ENCODE data around the gene ADGRF1. TPM values are rescaled to one million over a fixed set of nuclear protein-coding genes. Genes with fewer than 3 reads are reported as not detected.

The ADGRF1 gene
- total RNA-seq, 4 donors from 2014 or later, result 0.64 to 1.2 TPM; not detected in 2

- H3K27ac ChIP-seq, result no peak overlapping the region
- no peaks in the 10 kb centered on the region for H3K27me3 ChIP-seq
- in situ Hi-C loops (cut with MboI; ENCODE audit: low pct_ligation_motif_present in 1 of 4, low pct_unique_long_range_greater_than_20kb in 1 of 4, low sequenced_read_pairs in 3 of 4) (no loop called here), intact Hi-C loops (cut with DNase I; ENCODE audit: low total_unique reads) (no loop called here)
- H3K9me3 ChIP-seq, result no peaks in the 10 kb centered on the region
- TF ChIP-seq POLR2A (IDR thresholded peaks at IDR 0.05) (no peak), EP300 (IDR thresholded peaks at IDR 0.05; ENCODE audit: low read depth) (no peak), POLR2AphosphoS5 (IDR thresholded peaks at IDR 0.05) (no peak)
- TF ChIP-seq, protein P1, sequence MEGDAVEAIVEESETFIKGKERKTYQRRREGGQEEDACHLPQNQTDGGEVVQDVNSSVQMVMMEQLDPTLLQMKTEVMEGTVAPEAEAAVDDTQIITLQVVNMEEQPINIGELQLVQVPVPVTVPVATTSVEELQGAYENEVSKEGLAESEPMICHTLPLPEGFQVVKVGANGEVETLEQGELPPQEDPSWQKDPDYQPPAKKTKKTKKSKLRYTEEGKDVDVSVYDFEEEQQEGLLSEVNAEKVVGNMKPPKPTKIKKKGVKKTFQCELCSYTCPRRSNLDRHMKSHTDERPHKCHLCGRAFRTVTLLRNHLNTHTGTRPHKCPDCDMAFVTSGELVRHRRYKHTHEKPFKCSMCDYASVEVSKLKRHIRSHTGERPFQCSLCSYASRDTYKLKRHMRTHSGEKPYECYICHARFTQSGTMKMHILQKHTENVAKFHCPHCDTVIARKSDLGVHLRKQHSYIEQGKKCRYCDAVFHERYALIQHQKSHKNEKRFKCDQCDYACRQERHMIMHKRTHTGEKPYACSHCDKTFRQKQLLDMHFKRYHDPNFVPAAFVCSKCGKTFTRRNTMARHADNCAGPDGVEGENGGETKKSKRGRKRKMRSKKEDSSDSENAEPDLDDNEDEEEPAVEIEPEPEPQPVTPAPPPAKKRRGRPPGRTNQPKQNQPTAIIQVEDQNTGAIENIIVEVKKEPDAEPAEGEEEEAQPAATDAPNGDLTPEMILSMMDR (IDR thresholded peaks at IDR 0.05), result no peak
- no peaks in the 10 kb centered on the region for H3K36me3 ChIP-seq
- WGBS, 2 donors (ENCODE audit: low coverage in 1 of 2), result 66 to 77% methylated on average over 2 of the region's 2 CpGs
- peaks cover 0 to 8% (median 0%) of the 10 kb centered on the region in 4 donors for H3K4me1 ChIP-seq
- DNase-seq, result no peak
- no peak overlapping the region for H3K4me3 ChIP-seq
These were observed 22.1 kb upstream of the ADGRF1 start for GRCh38 chr6:47064274-47064673.

DNA sequence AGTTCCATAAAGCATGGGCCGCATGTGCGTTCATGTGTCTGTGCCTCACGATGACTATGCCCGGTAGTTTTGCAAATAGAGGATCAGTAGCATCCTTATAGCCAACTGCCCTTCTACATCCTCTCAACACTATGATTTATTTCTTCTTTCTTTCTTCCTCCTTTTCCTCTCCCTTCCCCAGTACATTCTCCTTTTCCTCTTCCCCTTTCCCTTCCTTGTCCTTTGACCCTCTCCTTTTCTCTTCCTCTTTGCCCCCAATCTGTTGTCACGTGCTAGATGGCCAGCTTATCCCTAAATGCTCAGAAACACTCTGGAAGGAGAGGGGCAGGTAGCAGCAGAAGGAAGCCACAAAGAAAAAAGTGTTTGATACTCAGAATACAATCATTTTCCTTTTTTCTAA is 20.2 kb upstream of the ADGRF1 start:
- 0 to 76% methylated on average over 1 to 5 of the region's 5 CpGs for WGBS, 2 donors (ENCODE audit: low coverage in 1 of 2)
- in situ Hi-C loops (cut with MboI; ENCODE audit: low pct_ligation_motif_present in 1 of 4, low pct_unique_long_range_greater_than_20kb in 1 of 4, low sequenced_read_pairs in 3 of 4), result no loop called here

DNA sequence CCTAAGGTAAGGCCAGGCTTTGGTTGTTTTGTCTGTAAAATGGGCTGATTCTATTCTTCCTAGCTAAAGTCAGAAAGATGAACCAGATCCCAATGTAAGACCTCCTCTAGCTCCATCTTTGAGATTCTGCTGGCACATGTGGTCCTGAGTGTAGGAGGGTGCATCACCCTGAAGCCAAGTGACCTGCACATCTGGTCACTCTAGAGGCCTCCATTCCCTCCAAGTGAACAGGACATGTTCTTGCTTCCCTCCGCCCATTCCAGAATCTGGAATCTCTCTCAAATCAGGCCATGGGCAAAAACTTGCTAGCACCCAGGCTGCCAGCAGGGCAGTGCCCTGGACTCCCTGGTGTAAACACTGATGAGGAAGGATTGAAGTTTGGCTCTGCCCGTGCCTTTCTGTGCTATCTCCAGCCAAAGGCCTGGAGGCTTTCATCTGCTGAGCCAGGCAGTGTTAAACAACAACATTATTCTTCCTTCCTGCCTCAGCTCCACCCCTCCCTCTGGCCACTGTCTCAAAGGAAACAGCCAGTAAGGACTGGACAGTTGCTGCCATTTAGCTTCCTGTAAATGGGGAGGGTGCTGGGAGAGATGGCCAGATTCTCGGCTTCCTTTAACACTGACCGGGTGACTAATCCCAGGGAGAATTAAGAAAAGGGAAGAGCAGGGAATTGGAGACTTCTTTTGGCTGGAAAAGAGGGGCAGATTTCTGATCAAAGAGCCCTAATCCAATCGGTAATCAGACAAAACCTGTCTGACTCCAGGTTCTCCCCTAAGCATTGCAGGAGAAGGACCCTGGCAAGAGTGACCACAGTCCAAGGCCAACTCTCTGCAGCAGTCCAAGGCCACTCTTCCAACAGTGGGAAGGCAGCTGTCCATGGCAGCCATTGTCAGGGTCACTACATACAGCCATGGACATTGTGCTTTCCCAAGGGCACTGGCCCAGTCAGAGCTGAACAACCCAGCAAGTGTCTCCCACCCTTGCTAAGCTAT is 19.5 kb upstream of the ADGRF1 start:
- WGBS, 2 donors (ENCODE audit: low coverage in 1 of 2), result 69% methylated on average over 5 of the region's 5 CpGs; no CpG with 5 or more reads in 1 of the 2 donors

More for the DNA sequence above, 20.2 kb upstream of the ADGRF1 start:
- peak overlapping the region in 1 of 4 donors; percentile 65 for H3K27ac ChIP-seq
- no peaks in the 10 kb centered on the region for H3K27me3 ChIP-seq
- TF ChIP-seq EP300 (IDR thresholded peaks at IDR 0.05; ENCODE audit: low read depth) (no peak), POLR2A (IDR thresholded peaks at IDR 0.05) (no peak), POLR2AphosphoS5 (IDR thresholded peaks at IDR 0.05) (no peak)
- TF ChIP-seq, protein P1 (IDR thresholded peaks at IDR 0.05), result no peak
- no peaks in the 10 kb centered on the region for H3K9me3 ChIP-seq
- no peaks in the 10 kb centered on the region for H3K36me3 ChIP-seq
- no peak overlapping the region for H3K4me3 ChIP-seq
- intact Hi-C loops (cut with DNase I; ENCODE audit: low total_unique reads), result no loop called here
- H3K4me1 ChIP-seq, result peaks cover 0 to 8% (median 0%) of the 10 kb centered on the region in 4 donors
- DNase-seq, result no peak

More for the DNA sequence above, 19.5 kb upstream of the ADGRF1 start:
- intact Hi-C loops (cut with DNase I; ENCODE audit: low total_unique reads), result no loop called here
- H3K4me1 ChIP-seq, result peaks cover 0 to 8% (median 0%) of the 10 kb centered on the region in 4 donors
- H3K9me3 ChIP-seq, result no peaks in the 10 kb centered on the region
- no peaks in the 10 kb centered on the region for H3K27me3 ChIP-seq
- no peaks in the 10 kb centered on the region for H3K36me3 ChIP-seq
- TF ChIP-seq EP300 (IDR thresholded peaks at IDR 0.05; ENCODE audit: low read depth) (peak; percentile 23), POLR2AphosphoS5 (IDR thresholded peaks at IDR 0.05) (peak; percentile 65 to 88 (median 73))
- TF ChIP-seq, protein P1 (IDR thresholded peaks at IDR 0.05), result no peak
- in situ Hi-C loops (cut with MboI; ENCODE audit: low pct_ligation_motif_present in 1 of 4, low pct_unique_long_range_greater_than_20kb in 1 of 4, low sequenced_read_pairs in 3 of 4), result no loop called here
- DNase-seq, result peak; percentile 14
- no peak overlapping the region for H3K4me3 ChIP-seq
- H3K27ac ChIP-seq, result peak overlapping the region in 1 of 4 donors; percentile 65

All from transverse colon (tissue), 4 donors.